Uterus (tissue), 4 donors: ENCODE data around the gene TTC32. TPM values are rescaled to one million over a fixed set of nuclear protein-coding genes. Genes with fewer than 3 reads are reported as not detected.

Source experiments
- DNase-seq, 2 donors: peaks; one replicate each; pipeline ENCODE4 v3.0.0-alpha.2; 2019 to 2020
- H3K27ac ChIP-seq, 2 donors: fragments of 200-600 bp; sonication (generic); 1 replicate in 1 of 2; 2 replicates in 1 of 2; pipeline ENCODE4 v1.5.1; 2016 to 2018
- H3K27me3 ChIP-seq, 2 donors: fragments of 200-600 bp; sonication (generic); one replicate each; pipeline ENCODE4 v1.5.1; 2018 to 2019; ENCODE audit warnings: control low read depth in 1 of 2
- H3K36me3 ChIP-seq, 2 donors: fragments of 200-600 bp; sonication (generic); one replicate each; pipeline ENCODE4 v1.5.1; 2019; ENCODE audit warnings: control low read depth in 1 of 2
- H3K4me1 ChIP-seq, 2 donors: fragments of 200-600 bp; sonication (generic); one replicate each; pipeline ENCODE4 v1.5.1; 2018 to 2019; ENCODE audit warnings: control low read depth in 1 of 2
- H3K4me3 ChIP-seq, 2 donors: fragments of 200-600 bp; sonication (generic); 1 replicate in 1 of 2; 2 replicates in 1 of 2; pipeline ENCODE4 v1.5.1; 2018 to 2019; ENCODE audit warnings: mild to moderate bottlenecking in 1 of 2
- H3K9me3 ChIP-seq, 2 donors: fragments of 200-600 bp; sonication (generic); one replicate each; pipeline ENCODE4 v1.5.1; 2019; ENCODE audit warnings: control low read depth in 1 of 2
- CTCF ChIP-seq, 4 experiments: fragments of 200-600 bp in 2 of 4; fragments of 450-650 bp in 2 of 4; sonication (generic) in 2 of 4; IDR thresholded peaks; one replicate each; pipeline ENCODE4 v1.5.1; 2016 to 2019; ENCODE audit warnings: antibody characterized with exemption in 4 of 4, mild to moderate bottlenecking in 2 of 4, moderate library complexity in 1 of 4
- POLR2A ChIP-seq, 2 donors: fragments of 450-650 bp; IDR thresholded peaks; one replicate each; pipeline ENCODE4 v1.6.1; 2016; ENCODE audit warnings: antibody characterized with exemption in 2 of 2, mild to moderate bottlenecking in 1 of 2, moderate library complexity in 1 of 2
- intact Hi-C: fragments of 100-400 bp; cut with DNase I; formaldehyde crosslinking; loops from one replicate; pipeline ENCODE4 v1.15.1; 2023; ENCODE audit warnings: low total_unique reads
- total RNA-seq, 4 donors: library from RNA; depleted of rRNA in 3 of 4; stranded (reverse); fragments of >200 nt in 3 of 4; gene quantifications; one replicate each; pipeline versions ENCODE4 v1.1.0 to v1.2.4, GENCODE V29; 2014 to 2023
- donor health status: DM: yes; HTN: yes; CAD: no.

Gene TTC32
- total RNA-seq, 4 donors from 2014 or later: 16.7 to 22.6 (median 20.9) TPM

GRCh38 chr2:19855542-19856431 lies 46.0 kb downstream of the TTC32 start:
- DNase-seq: peak; percentile 35 to 50
- Histone ChIP-seq H3K4me3 (no peak overlapping the region), H3K36me3 (no peaks in the 10 kb centered on the region), H3K27ac (peak overlapping the region; percentile 56 to 81), H3K27me3 (no peaks in the 10 kb centered on the region), H3K4me1 (no peaks in the 10 kb centered on the region), H3K9me3 (no peaks in the 10 kb centered on the region)
- TF ChIP-seq POLR2A (IDR thresholded peaks at IDR 0.05): no peak
- no peak for TF ChIP-seq CTCF (IDR thresholded peaks at IDR 0.05)
- intact Hi-C loops: no loop called here

- no peak for DNase-seq
- no peaks in the 10 kb centered on the region for H3K4me1 ChIP-seq
- no peak overlapping the region for H3K4me3 ChIP-seq
- H3K9me3 ChIP-seq: no peaks in the 10 kb centered on the region
- H3K27ac ChIP-seq: peak overlapping the region; percentile 56 to 81
- intact Hi-C loops: no loop called here
- TF ChIP-seq CTCF (IDR thresholded peaks at IDR 0.05) (no peak), POLR2A (IDR thresholded peaks at IDR 0.05) (no peak)
- no peaks in the 10 kb centered on the region for H3K27me3 ChIP-seq
- H3K36me3 ChIP-seq: no peaks in the 10 kb centered on the region
Observed at GRCh38 chr2:19854596-19855541, 46.9 kb downstream of the TTC32 start.

GRCh38 chr2:19851116-19851695 lies 50.6 kb downstream of the TTC32 start:
- Histone ChIP-seq H3K9me3 (no peaks in the 10 kb centered on the region), H3K4me1 (no peaks in the 10 kb centered on the region), H3K27me3 (no peaks in the 10 kb centered on the region), H3K4me3 (no peak overlapping the region), H3K36me3 (no peaks in the 10 kb centered on the region), H3K27ac (no peak overlapping the region)
- no peak for DNase-seq
- TF ChIP-seq CTCF (IDR thresholded peaks at IDR 0.05) (no peak), POLR2A (IDR thresholded peaks at IDR 0.05) (no peak)
- intact Hi-C loops: no loop called here

- TF ChIP-seq POLR2A (IDR thresholded peaks at IDR 0.05) (no peak), CTCF (IDR thresholded peaks at IDR 0.05) (no peak)
- no peak overlapping the region for H3K27ac ChIP-seq
- no peak for DNase-seq
- H3K4me3 ChIP-seq: no peak overlapping the region
- intact Hi-C loops: no loop called here
- no peaks in the 10 kb centered on the region for H3K27me3 ChIP-seq
- no peaks in the 10 kb centered on the region for H3K4me1 ChIP-seq
- no peaks in the 10 kb centered on the region for H3K36me3 ChIP-seq
- no peaks in the 10 kb centered on the region for H3K9me3 ChIP-seq
Observed at GRCh38 chr2:19850056-19851050, 51.4 kb downstream of the TTC32 start.
